ENCODE results near the gene BTBD9. TPM values are rescaled to one million over a fixed set of nuclear protein-coding genes. Genes with fewer than 3 reads are reported as not detected.

Gene BTBD9
- total RNA-seq, 2 donors from 2014 or later = 26.1 to 31.3 TPM

DNA sequence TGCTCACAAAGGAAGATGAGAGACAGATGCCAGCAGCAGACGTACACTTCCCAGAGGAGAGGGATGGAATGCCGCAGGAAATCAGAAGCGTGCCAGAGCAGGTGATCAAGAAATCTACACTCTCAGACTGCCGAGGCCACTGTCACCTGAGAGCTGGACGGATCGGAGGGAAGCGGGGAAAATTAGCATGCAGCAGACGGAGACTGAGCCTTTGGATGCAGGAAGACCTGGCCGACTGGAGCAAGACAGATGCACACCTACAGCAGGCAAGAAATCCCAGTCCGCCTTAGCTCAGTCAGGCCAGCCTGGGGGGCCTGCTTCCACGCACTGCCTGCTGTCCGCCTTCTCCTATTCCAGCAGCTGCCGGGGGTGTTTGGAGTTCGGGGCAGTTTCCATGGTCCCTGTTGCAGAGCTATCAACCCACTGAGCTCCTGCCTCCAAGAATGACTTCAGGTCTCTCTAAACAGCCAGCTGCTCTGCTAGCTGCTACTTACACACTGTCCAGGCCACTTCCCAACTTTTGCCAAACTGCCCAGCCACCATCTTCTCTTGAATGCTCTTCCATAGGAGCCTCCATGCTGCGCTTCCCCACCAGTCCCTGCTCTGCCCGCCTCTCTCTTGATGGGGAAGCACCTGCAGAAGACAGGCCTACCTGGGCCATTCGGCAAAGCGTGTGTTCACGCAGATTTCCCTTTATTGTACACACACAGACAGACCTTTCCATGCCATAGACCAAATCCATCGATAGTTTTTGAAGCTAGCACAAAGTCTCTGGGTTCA lies 451.7 kb downstream of the BTBD9 start:
- ATAC-seq (no peak), DNase-seq (no peak)
- intact Hi-C loops (cut with DNase I, micrococcal nuclease) = no loop called here

DNA sequence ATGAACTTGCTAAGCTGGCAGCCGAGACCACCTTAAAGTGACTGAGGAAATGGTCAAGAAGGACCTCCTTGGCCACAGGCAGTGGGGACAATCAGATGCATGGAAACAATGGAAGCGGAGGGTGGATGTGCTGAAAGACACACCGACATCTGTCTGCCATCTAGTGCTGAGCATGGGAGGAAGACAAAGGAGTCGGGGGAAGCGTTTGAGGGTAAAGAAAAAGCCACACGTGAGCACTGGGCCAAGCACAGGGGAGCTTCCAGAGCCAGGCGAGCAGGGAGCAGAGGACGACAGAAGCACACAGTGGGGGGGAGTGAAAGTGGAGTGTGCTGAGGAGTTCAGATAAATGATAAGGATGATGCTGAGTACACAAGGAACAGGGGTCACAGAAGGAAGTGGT lies 452.4 kb downstream of the BTBD9 start:
- ATAC-seq (no peak), DNase-seq (no peak)
- intact Hi-C loops (cut with DNase I, micrococcal nuclease) = no loop called here

DNA sequence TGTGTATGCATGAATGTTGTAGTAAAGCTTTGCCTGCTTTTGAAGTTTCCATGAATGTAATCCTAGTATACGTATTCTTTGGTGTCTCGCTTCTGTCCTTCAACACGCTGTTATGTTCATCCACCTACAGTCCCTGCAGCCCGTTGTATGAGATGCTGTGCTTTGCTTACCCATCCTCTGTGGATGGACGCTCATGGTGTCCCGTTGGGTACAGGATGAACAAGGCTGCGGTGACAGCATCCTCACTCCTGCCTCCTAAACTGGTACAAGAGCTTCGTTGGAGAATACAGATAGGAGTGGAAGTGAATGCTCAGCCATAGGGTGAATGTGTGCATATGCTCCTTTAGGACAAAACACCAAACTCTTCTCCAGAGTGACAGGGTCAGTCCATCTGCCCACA lies 454.0 kb downstream of the BTBD9 start:
- intact Hi-C loops (cut with DNase I, micrococcal nuclease) = no loop called here
- DNase-seq = no peak
- ATAC-seq = no peak

DNA sequence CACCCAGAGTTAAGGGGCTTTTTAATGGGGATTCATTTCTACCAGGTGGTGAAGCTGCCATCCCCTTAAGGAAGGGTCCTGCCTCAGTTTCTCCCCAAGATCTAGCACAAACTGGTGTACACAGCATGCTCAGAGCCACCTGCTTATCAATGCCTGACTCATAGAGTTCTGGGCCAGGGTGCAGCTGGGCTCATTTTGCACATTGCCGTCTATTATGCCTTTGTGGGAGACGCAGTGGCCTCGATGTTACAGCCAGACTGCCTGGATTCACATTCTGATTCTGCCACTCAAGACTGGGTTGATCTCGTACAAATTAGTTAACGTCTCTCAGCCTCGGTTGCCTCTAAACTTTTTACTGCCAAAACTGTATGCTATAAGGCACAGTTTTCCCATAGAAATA lies 454.5 kb downstream of the BTBD9 start:
- no peak for DNase-seq

DNA sequence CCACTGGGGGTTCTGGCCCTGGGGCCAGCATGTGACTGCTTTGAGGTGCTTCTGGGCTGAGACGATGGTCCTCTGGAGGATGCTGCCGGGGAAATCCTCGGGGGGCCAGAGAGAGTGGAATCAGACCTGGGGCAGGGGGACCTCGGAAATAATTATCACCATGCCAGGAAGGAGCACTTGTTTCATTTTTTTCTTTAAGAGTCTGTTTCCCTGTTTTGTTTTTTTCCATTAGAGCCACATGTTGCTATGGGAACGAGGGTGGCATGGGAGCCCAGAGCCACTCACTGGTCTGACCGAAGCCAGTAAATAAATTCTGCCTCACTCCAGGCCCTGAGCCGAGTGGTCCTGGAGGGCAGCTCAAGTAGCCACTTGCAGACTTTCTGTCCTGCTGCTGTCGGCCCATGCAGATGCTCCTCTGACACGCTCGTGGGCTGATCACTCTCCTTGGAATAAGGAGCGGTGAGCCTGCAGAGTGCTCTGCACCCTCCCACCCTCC lies 455.1 kb downstream of the BTBD9 start:
- ATAC-seq = no peak
- DNase-seq = no peak

More for the DNA sequence above, 454.5 kb downstream of the BTBD9 start:
- ATAC-seq = no peak
- intact Hi-C loops (cut with DNase I, micrococcal nuclease) = no loop called here

GRCh38 chr6:38183856-38184584 lies 455.7 kb downstream of the BTBD9 start:
- intact Hi-C loops (cut with DNase I, micrococcal nuclease) = no loop called here
- DNase-seq (no peak), ATAC-seq (no peak)

More for the DNA sequence above, 455.1 kb downstream of the BTBD9 start:
- intact Hi-C loops (cut with DNase I, micrococcal nuclease) = no loop called here

GRCh38 chr6:38182426-38182825 lies 457.3 kb downstream of the BTBD9 start:
- intact Hi-C loops (cut with DNase I, micrococcal nuclease) = no loop called here
- ATAC-seq (no peak), DNase-seq (no peak)

GRCh38 chr6:38180586-38180985 lies 459.1 kb downstream of the BTBD9 start:
- no peak for ATAC-seq
- intact Hi-C loops (cut with DNase I, micrococcal nuclease) = no loop called here
- DNase-seq = no peak

GRCh38 chr6:38179794-38180430 lies 459.8 kb downstream of the BTBD9 start:
- DNase-seq = no peak
- intact Hi-C loops (cut with DNase I, micrococcal nuclease) = no loop called here
- ATAC-seq = no peak

DNA sequence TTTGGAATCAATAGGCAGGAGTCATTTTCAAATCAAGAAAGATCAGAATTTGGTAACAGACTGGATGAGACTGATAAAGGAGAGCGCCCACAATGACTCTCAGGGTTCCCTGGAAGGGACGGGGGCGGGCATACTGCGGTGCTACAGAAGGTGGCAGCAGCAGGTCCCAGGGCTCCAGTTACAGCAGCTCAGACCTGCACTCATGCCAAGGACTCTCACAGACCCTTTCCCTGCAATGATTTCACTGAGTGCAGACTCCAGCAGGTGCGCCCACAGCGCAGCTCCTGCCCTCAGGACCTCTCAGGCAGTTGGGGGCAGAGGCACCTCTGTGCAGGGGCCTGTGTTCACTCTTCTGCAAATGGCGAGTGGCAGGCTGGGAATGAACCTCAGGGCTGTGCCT lies 460.4 kb downstream of the BTBD9 start:
- intact Hi-C loops (cut with DNase I, micrococcal nuclease) = no loop called here
- DNase-seq (no peak), ATAC-seq (no peak)

- ATAC-seq = peak; percentile 27
- intact Hi-C loops (cut with DNase I, micrococcal nuclease) = no loop called here
- DNase-seq = no peak
Observed at GRCh38 chr6:38178584-38178886, 461.2 kb downstream of the BTBD9 start.

DNA sequence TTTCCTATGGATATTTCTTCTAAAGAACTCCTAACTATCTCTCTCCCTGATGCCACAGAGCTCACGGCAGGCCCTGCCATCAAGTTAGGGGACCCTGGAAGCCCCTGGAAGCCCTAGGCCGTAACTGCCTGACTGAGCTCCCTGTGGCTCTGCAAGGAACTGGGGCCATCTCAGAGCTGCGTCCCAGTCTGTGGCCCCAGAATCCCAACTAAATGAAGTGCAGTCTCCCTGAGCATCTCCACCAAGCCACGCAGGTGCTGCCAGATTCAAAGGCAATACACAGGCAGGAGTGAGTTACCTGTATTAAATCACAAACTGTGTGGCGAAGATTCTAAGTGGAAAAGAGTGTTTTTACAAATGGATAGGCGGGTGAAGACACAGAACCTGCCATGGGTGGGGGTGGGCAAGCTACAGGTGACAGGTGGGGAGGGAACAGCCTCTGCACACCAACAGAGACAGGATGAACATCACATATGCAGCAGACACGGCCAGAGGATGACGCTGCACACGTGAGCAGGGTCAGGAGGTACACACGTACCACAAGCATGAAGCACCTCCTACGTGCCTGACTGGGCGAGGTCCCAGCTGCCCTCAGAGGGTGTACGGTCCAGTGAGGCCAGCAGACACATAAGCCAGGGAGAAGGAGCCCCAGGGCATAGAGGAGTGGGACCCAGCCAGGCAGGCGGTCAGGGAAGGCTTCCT lies 461.7 kb downstream of the BTBD9 start:
- DNase-seq = no peak
- intact Hi-C loops (cut with DNase I, micrococcal nuclease) = no loop called here

DNA sequence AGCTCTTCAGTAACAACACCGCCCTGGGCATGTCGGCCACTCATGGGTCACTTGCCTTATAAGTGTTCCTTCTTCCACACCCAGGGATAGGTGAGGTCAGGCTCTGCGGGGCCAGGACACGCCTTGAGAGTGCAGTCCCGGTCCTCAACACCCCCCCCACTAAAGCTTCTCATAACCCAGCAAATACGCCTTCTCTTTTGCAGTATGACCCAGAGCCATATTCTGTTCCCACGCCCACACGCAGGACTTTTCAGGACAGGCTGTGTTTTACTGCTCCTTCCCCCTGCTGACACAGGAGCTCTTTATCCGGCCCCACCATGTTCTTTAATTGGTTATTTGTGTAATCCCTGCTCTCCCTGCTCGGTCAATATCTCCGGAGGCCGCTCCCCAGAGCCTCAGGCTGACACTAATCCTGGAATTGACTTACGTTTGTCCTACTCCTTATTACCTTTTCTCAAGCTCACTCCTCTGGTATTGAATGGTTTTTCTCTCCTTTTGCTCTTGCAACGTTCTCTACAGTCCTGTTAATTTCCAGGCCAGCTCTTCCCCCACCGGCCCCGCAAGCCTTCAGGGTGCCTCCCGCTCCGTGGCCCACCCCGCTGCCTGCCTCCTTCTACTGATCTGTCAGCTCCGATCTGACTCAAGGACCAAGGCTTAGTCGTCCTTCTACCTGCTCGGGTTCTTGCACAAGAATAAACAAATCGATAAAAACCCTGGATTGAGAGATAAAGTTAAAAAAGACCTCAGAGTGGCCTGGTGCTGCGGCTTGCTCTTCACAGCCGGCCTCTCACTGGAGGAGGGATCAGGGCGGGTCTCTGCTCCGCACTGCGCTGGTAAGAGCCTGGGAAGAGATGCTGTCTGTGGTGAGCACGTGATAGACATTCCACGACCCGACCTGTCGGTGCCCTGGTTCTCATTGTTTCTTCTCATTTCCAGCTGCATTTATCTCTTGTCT lies 462.7 kb downstream of the BTBD9 start:
- ATAC-seq (peak; percentile 63), DNase-seq (peak in 1 of 2 donors; percentile 45)

More for the DNA sequence above, 461.7 kb downstream of the BTBD9 start:
- ATAC-seq = no peak

DNA sequence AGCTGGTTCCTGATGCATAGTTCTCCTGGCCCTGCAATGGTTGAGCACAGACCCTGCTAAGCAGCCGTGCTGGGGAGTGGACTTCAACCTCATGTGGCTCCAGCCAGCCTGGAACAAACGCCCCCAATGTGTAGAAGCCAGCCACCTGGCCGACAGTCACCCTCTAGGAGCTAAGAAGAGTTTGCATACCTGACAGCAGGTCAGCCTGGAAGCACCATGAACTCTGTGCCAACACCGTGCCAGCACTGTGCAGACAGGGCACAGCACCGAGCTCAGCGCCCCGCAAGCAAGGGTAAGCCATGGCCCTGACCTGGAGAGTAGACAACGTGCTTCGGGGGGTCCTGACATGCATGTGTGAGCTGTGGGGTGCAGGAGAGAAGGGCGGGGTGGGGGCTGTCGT lies 463.9 kb downstream of the BTBD9 start:
- DNase-seq (no peak), ATAC-seq (no peak)
- intact Hi-C loops (cut with DNase I, micrococcal nuclease) = no loop called here

More for the DNA sequence above, 462.7 kb downstream of the BTBD9 start:
- intact Hi-C loops (cut with DNase I, micrococcal nuclease) = no loop called here

DNA sequence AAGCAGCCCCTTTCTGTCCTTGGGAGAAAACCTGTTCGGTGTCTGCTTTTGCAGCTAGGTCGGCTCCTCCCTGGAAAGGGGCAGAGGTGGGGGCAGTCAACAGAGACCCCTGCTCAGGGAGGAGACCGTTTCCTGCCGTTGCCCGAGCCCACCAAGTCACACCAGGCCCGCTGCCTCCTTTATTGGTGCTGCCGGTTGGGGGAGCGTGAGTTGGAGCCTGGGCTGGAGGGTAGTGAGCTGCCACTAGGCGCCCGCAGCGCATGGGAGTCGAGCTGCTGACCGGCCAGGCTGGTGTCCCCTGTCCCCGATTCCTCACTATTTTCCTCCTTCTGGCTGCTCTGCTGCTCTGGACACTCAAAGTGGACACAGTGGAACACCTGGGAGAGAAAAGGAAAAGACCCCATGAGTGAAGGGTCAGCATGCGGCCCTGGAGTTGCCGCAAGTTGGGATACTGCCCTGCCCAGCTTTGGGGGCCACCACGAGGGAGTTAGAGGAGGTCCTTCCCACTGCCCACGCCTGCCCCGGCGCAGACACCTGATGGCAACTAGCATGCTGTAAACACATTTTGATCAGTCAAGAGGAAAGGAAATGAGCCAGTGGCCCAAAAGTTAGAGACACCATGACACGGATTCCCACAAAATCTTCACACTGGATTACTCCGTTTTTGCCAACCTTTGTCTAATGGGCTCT lies 464.8 kb downstream of the BTBD9 start:
- intact Hi-C loops (cut with DNase I, micrococcal nuclease) = no loop called here

GRCh38 chr6:38174315-38174714 lies 465.4 kb downstream of the BTBD9 start:
- ATAC-seq = no peak
- no peak for DNase-seq
- intact Hi-C loops (cut with DNase I, micrococcal nuclease) = no loop called here

More for the DNA sequence above, 464.8 kb downstream of the BTBD9 start:
- ATAC-seq = no peak
- DNase-seq = no peak

- DNase-seq (peak; percentile 42 to 58), ATAC-seq (peak; percentile 64)
- intact Hi-C loops (cut with DNase I, micrococcal nuclease) = no loop called here
Observed at GRCh38 chr6:38173909-38174308, 465.8 kb downstream of the BTBD9 start.

All from left colon (tissue), 2 donors.